WERI-Rb-1 (cell line): ENCODE data around the gene FLNB.

Experiments used
- DNase-seq: peaks from one replicate; pipeline ENCODE4 v3.0.0-alpha.2; 2020
- H3K27ac ChIP-seq: fragments of 250-450 bp; sonication (Bioruptor Pico); 2 replicates; pipeline ENCODE4 v1.5.1; 2020; ENCODE audit warnings: mild to moderate bottlenecking, moderate library complexity
- H3K27me3 ChIP-seq: fragments of 250-450 bp; sonication (Bioruptor Pico); 2 replicates; pipeline ENCODE4 v1.5.1; 2021; ENCODE audit warnings: mild to moderate bottlenecking, low read depth, moderate library complexity; ENCODE audit not compliant: insufficient read depth, severe bottlenecking
- H3K36me3 ChIP-seq: fragments of 250-450 bp; sonication (Bioruptor Pico); 2 replicates; pipeline ENCODE4 v1.5.1; 2020; ENCODE audit warnings: mild to moderate bottlenecking, moderate library complexity
- H3K4me3 ChIP-seq: 2 replicates; pipeline ENCODE4 v1.5.1; 2011; ENCODE audit warnings: low read depth, mild to moderate bottlenecking, control low read depth, low read length
- H3K9me3 ChIP-seq: fragments of 250-450 bp; sonication (Bioruptor Pico); 2 replicates; pipeline ENCODE4 v1.5.1; 2021; ENCODE audit warnings: mild to moderate bottlenecking, moderate library complexity; ENCODE audit not compliant: severe bottlenecking
- CTCF ChIP-seq: IDR thresholded peaks from 2 replicates; pipeline ENCODE4 v1.5.1; 2011; ENCODE audit warnings: low read depth, mild to moderate bottlenecking, control low read depth, inconsistent platforms, low read length

FLNB gene

DNA sequence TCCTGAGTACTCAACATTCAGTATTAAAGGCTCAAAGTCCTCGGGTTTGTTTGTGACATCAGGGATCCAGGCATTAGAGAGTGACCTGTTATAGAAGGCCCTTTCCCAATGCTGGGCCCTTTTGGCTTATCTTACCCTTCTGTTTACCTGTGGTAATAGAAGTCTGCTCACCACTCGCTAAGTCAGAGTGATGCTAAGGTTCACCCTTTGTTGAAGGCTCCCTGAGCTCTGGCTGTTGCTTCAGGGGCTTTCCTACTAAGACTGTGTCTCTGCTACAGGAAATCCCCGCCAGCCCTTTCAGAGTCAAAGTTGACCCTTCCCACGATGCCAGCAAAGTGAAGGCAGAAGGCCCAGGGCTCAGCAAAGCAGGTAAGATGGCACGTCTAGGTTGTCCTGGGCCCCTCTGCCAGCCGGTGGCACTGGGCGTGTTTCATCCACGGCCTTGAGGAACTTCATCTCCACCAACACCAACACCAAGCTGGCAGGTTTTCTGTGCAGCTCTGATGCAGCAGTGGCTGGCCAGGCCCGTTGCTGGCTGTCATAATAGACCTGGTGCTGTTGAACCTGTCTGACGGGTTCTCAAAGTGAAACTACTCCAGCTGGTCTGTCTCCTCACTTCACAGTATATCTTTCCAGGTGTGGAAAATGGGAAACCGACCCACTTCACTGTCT lies 103.4 kb downstream of the FLNB start:
- TF ChIP-seq CTCF: no peak
- H3K36me3 ChIP-seq: peaks cover 22% of the 10 kb centered on the region
- H3K27ac ChIP-seq: no peak overlapping the region
- H3K4me3 ChIP-seq: no peak overlapping the region
- peaks cover 3% of the 10 kb centered on the region for H3K9me3 ChIP-seq
- H3K27me3 ChIP-seq: no peaks in the 10 kb centered on the region
- no peak for DNase-seq

GRCh38 chr3:58112185-58112535 lies 103.9 kb downstream of the FLNB start:
- no peak overlapping the region for H3K27ac ChIP-seq
- DNase-seq: no peak
- no peaks in the 10 kb centered on the region for H3K27me3 ChIP-seq
- peaks cover 21% of the 10 kb centered on the region for H3K36me3 ChIP-seq
- no peak for TF ChIP-seq CTCF
- peaks cover 3% of the 10 kb centered on the region for H3K9me3 ChIP-seq
- H3K4me3 ChIP-seq: no peak overlapping the region

DNA sequence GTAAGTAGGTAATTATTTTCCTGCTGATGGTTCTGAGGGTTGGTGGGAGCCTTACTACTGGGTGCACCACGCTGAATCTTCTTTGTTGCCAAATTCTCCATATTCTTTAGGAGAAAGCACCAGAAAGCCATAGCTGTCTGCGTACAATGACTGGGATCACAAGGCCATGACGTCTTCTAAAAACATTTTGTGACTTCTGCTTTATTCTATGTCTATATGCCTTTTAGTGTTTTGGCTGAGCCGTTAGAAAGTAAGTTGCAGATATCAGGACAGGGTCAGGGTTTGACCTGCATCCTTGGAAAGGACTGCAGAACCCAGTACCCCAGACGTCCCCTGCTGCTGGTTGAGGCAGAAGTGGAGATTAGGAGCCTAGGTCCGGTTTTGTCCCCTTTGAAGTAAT lies 107.0 kb downstream of the FLNB start:
- H3K36me3 ChIP-seq: peaks cover 4% of the 10 kb centered on the region; the same call in 1 of the 2 replicates
- no peak for DNase-seq
- no peaks in the 10 kb centered on the region for H3K27me3 ChIP-seq
- H3K27ac ChIP-seq: no peak overlapping the region
- H3K9me3 ChIP-seq: no peaks in the 10 kb centered on the region
- no peak for TF ChIP-seq CTCF
- H3K4me3 ChIP-seq: no peak overlapping the region

DNA sequence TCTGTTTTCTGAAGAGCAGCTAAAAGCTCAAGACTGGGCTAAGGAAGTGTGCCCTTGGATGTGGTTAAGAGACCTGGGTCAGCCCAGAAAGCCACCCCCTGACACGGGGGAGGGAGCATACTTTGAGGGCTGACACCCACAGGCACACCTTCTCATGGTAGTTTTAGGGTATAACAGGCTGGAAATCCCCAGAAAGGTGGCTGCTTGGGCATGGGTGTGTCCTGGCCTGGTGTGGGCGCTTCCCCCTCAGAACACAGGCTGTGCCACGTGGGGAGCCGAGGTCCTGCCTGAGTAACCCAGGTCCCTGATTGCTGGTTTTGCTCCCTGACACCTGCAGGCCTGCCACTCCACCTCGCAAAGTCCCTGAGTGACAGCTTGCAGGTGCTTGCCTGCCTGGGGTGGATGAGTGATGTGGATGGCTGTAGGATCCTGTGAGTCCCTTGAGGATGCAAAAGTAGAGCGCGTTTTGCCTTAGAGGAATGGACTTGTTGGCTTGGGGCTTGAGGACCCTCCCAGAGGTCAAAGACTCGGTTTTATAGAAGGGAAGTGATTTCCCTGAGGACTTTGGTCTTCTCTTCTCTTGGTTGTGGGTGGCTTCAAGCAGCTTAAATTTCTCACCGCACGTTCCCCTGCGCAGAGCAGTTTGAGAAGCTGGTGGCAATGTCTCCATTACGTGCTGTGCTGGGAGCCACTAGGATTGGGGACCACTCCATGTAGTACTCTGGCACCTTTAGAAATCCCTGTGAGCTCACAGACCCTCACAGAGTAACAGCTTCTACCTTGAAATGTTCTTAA lies 108.1 kb downstream of the FLNB start:
- no peak for DNase-seq
- Histone ChIP-seq H3K9me3 (no peaks in the 10 kb centered on the region), H3K27me3 (no peaks in the 10 kb centered on the region), H3K27ac (no peak overlapping the region), H3K4me3 (no peak overlapping the region), H3K36me3 (peaks cover 6% of the 10 kb centered on the region)
- TF ChIP-seq CTCF: no peak

- TF ChIP-seq CTCF: no peak
- H3K36me3 ChIP-seq: peaks cover 10% of the 10 kb centered on the region
- no peak overlapping the region for H3K27ac ChIP-seq
- H3K27me3 ChIP-seq: no peaks in the 10 kb centered on the region
- H3K4me3 ChIP-seq: no peak overlapping the region
- no peak for DNase-seq
- no peaks in the 10 kb centered on the region for H3K9me3 ChIP-seq
These were observed 108.8 kb downstream of the FLNB start for GRCh38 chr3:58116985-58117384.
